ENCODE results near the gene HIGD2A.

DNA sequence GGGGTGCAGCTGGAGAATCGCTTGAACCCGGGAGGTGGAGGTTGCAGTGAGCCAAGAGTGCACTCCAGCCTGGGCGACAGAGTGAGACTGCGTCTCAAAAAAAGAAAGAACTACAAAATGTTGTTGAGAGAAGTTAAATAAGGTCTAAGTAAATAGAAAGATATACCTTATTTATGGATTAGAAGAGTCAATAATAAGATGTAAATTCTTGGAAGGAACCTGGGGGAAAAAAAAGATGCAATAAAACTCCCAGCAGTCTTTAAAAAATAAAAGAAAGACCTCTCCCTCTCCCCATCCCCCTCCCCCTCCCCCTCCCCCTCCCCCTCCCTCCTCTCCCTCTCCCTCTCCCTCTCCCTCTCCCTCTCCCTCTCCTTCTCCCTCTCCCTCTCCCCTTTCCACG, 44.2 kb downstream of the HIGD2A start:
- no peak for TF ChIP-seq TAF1 (IDR thresholded peaks at IDR 0.05; ENCODE audit: low read depth)
- TF ChIP-seq, protein P1, sequence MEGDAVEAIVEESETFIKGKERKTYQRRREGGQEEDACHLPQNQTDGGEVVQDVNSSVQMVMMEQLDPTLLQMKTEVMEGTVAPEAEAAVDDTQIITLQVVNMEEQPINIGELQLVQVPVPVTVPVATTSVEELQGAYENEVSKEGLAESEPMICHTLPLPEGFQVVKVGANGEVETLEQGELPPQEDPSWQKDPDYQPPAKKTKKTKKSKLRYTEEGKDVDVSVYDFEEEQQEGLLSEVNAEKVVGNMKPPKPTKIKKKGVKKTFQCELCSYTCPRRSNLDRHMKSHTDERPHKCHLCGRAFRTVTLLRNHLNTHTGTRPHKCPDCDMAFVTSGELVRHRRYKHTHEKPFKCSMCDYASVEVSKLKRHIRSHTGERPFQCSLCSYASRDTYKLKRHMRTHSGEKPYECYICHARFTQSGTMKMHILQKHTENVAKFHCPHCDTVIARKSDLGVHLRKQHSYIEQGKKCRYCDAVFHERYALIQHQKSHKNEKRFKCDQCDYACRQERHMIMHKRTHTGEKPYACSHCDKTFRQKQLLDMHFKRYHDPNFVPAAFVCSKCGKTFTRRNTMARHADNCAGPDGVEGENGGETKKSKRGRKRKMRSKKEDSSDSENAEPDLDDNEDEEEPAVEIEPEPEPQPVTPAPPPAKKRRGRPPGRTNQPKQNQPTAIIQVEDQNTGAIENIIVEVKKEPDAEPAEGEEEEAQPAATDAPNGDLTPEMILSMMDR (IDR thresholded peaks at IDR 0.05; ENCODE audit: poor library complexity, severe bottlenecking): no peak
- TF ChIP-seq MXI1 (conservative IDR thresholded peaks at IDR 0.05; ENCODE audit: poor library complexity, severe bottlenecking): no peak
- no peak for TF ChIP-seq RAD21 (conservative IDR thresholded peaks at IDR 0.05)
- no peak for TF ChIP-seq EZH2 (IDR thresholded peaks at IDR 0.05; ENCODE audit: borderline replicate concordance, insufficient read depth, low read length, poor library complexity, severe bottlenecking)
- no peak for TF ChIP-seq POLR2AphosphoS5 (IDR thresholded peaks at IDR 0.05)
- TF ChIP-seq EP300 (conservative IDR thresholded peaks at IDR 0.05; ENCODE audit: poor library complexity, severe bottlenecking): no peak

Measured in neural cell (in vitro differentiated cells).